H1 (cell line): ENCODE results near the gene USE1. TPM values are rescaled to one million over a fixed set of nuclear protein-coding genes. Genes with fewer than 3 reads are reported as not detected.

Source experiments
- CTCF ChIA-PET: fragments of 300-600 bp; sonication (Branson Sonifier 250); formaldehyde crosslinking; loops from one replicate; lab custom pipeline; 2021; ENCODE audit not compliant: partially characterized antibody; lab: Charles Lee
- POLR2A ChIA-PET: fragments of 300-600 bp; sonication (Branson Sonifier 250); formaldehyde crosslinking; loops from one replicate; lab custom pipeline; 2021; ENCODE audit warnings: inconsistent platforms; ENCODE audit not compliant: partially characterized antibody; lab: Charles Lee
- DNase-seq, 2 experiments: peaks; one replicate each; pipeline versions ENCODE4 v3.0.0 to v3.0.0-alpha.2; 2010 to 2022; ENCODE audit warnings: low spot score in 2 of 2, low read depth in 1 of 2, mixed read lengths in 1 of 2
- FAIRE-seq: peaks from 2 replicates; lab custom pipeline; 2011; peaks lifted over from hg19 to GRCh38; lab: Jason Lieb, UNC
- H2AFZ ChIP-seq: 2 replicates; pipeline ENCODE4 v1.8.1; 2012; ENCODE audit warnings: low read length, inconsistent platforms
- H2AK5ac ChIP-seq: 2 replicates; pipeline ENCODE4 v1.6.1; 2013; ENCODE audit warnings: low read depth, low read length
- H2BK120ac ChIP-seq: replicated peaks from 2 replicates; pipeline ENCODE3; 2013; ENCODE audit warnings: low read depth, low read length, inconsistent platforms
- H2BK12ac ChIP-seq: 2 replicates; pipeline ENCODE4 v1.6.1; 2013; ENCODE audit warnings: low read depth, low read length
- H2BK15ac ChIP-seq: 2 replicates; pipeline ENCODE4 v1.6.1; 2013; ENCODE audit warnings: low read length
- H2BK20ac ChIP-seq: 2 replicates; pipeline ENCODE4 v1.6.1; 2013; ENCODE audit warnings: low read length
- H2BK5ac ChIP-seq: 2 replicates; pipeline ENCODE4 v1.6.1; 2013; ENCODE audit warnings: low read depth, low read length
- H3K14ac ChIP-seq: 2 replicates; pipeline ENCODE4 v1.6.1; 2013; ENCODE audit warnings: inconsistent platforms; ENCODE audit not compliant: insufficient read length
- H3K18ac ChIP-seq: 2 replicates; pipeline ENCODE4 v1.6.1; 2013; ENCODE audit warnings: low read length; ENCODE audit errors: extremely low read depth
- H3K23ac ChIP-seq: 2 replicates; pipeline ENCODE4 v1.6.1; 2013; ENCODE audit warnings: inconsistent platforms; ENCODE audit not compliant: insufficient read length
- H3K23me2 ChIP-seq: 2 replicates; pipeline ENCODE4 v1.6.1; 2013; ENCODE audit warnings: low read depth, low read length
- H3K27ac ChIP-seq: 2 replicates; pipeline ENCODE4 v1.6.1; 2011; ENCODE audit warnings: low read depth, low read length, inconsistent platforms
- H3K27me3 ChIP-seq, 4 experiments: replicated peaks in 1 of 4; 1 replicate in 1 of 4; 2 replicates in 3 of 4; pipeline versions ENCODE4 v1.6.1 to v1.8.1; 2011 to 2013; ENCODE audit warnings: low read length in 3 of 4, mild to moderate bottlenecking in 3 of 4, inconsistent platforms in 2 of 4, mixed read lengths in 2 of 4, moderate library complexity in 1 of 4; ENCODE audit not compliant: control insufficient read depth in 3 of 4, insufficient read depth in 3 of 4; ENCODE audit errors: extremely low read depth in 1 of 4
- H3K36me3 ChIP-seq, 4 experiments: 2 replicates each; pipeline versions ENCODE4 v1.6.1 to v1.8.1; 2011 to 2013; ENCODE audit warnings: mild to moderate bottlenecking in 4 of 4, low read length in 3 of 4, moderate library complexity in 2 of 4, control low read depth in 1 of 4, inconsistent platforms in 1 of 4; ENCODE audit not compliant: insufficient read depth in 4 of 4, control insufficient read depth in 2 of 4
- H3K4ac ChIP-seq: replicated peaks from 2 replicates; pipeline ENCODE3; 2013; ENCODE audit warnings: low read length, low read depth, mixed read lengths, inconsistent platforms; ENCODE audit not compliant: insufficient read length
- H3K4me1 ChIP-seq, 4 experiments: replicated peaks in 1 of 4; 1 replicate in 1 of 4; 2 replicates in 3 of 4; pipeline versions ENCODE4 v1.6.1 to v1.8.1; 2011 to 2013; ENCODE audit warnings: low read length in 3 of 4, inconsistent platforms in 2 of 4, mixed read lengths in 1 of 4; ENCODE audit not compliant: insufficient read depth in 4 of 4, control insufficient read depth in 3 of 4
- H3K4me2 ChIP-seq, 2 experiments: 2 replicates each; pipeline versions ENCODE4 v1.6.1 to v1.8.1; 2011 to 2013; ENCODE audit warnings: low read depth in 2 of 2, low read length in 2 of 2, control low read depth in 1 of 2, inconsistent platforms in 1 of 2, mild to moderate bottlenecking in 1 of 2; ENCODE audit not compliant: insufficient read depth in 1 of 2
- H3K4me3 ChIP-seq, 4 experiments: fragments of 200-600, 300-600 bp in 1 of 4; sonication (generic), shearing (Covaris generic), sonication (Bioruptor Twin) in 1 of 4; 2 replicates each; pipeline versions ENCODE4 v1.5.1 to v1.8.1; 2011 to 2016; ENCODE audit warnings: low read length in 4 of 4, low read depth in 3 of 4, control low read depth in 2 of 4, inconsistent platforms in 2 of 4, mild to moderate bottlenecking in 2 of 4, mixed read lengths in 1 of 4, moderate library complexity in 1 of 4; ENCODE audit not compliant: insufficient read depth in 2 of 4; ENCODE audit errors: extremely low read depth in 1 of 4
- H3K56ac ChIP-seq: replicated peaks from 2 replicates; pipeline ENCODE3; 2013; ENCODE audit warnings: low read depth, mild to moderate bottlenecking, mixed read lengths, low read length, inconsistent platforms; ENCODE audit not compliant: insufficient read length
- H3K79me1 ChIP-seq: 2 replicates; pipeline ENCODE4 v1.6.1; 2013; ENCODE audit warnings: low read depth, low read length, control low read depth
- H3K79me2 ChIP-seq, 2 experiments: 2 replicates each; pipeline versions ENCODE4 v1.6.1 to v1.8.1; 2012 to 2013; ENCODE audit warnings: low read length in 2 of 2, mild to moderate bottlenecking in 2 of 2, inconsistent platforms in 1 of 2; ENCODE audit not compliant: insufficient read depth in 2 of 2, control insufficient read depth in 1 of 2
- H3K9ac ChIP-seq, 4 experiments: replicated peaks in 1 of 4; 1 replicate in 1 of 4; 2 replicates in 3 of 4; pipeline versions ENCODE4 v1.6.1 to v1.8.1; 2011 to 2013; ENCODE audit warnings: low read depth in 3 of 4, low read length in 3 of 4, control low read depth in 2 of 4, mild to moderate bottlenecking in 2 of 4, moderate library complexity in 2 of 4, inconsistent platforms in 1 of 4; ENCODE audit errors: extremely low read depth in 1 of 4
- H3K9me3 ChIP-seq, 2 experiments: 2 replicates each; pipeline versions ENCODE4 v1.6.1 to v1.8.1; 2012 to 2013; ENCODE audit warnings: mild to moderate bottlenecking in 2 of 2, moderate library complexity in 2 of 2, control low read depth in 1 of 2, inconsistent platforms in 1 of 2, low read depth in 1 of 2, low read length in 1 of 2, mixed read lengths in 1 of 2; ENCODE audit not compliant: insufficient read depth in 2 of 2
- H4K20me1 ChIP-seq, 2 experiments: replicated peaks in 1 of 2; 2 replicates each; pipeline versions ENCODE3 to v1.8.1; 2011 to 2013; ENCODE audit warnings: inconsistent platforms in 2 of 2, low read length in 2 of 2, mild to moderate bottlenecking in 1 of 2; ENCODE audit not compliant: insufficient read depth in 2 of 2, control insufficient read depth in 1 of 2
- H4K5ac ChIP-seq: 2 replicates; pipeline ENCODE4 v1.6.1; 2013; ENCODE audit warnings: low read length, low read depth, mixed read lengths, inconsistent platforms; ENCODE audit not compliant: insufficient read length
- H4K8ac ChIP-seq: 2 replicates; pipeline ENCODE4 v1.8.0; 2013; ENCODE audit warnings: mild to moderate bottlenecking, moderate library complexity, low read length, inconsistent platforms; ENCODE audit not compliant: insufficient read depth; ENCODE audit errors: extremely low read depth
- H4K91ac ChIP-seq: replicated peaks from 2 replicates; pipeline ENCODE3; 2013; ENCODE audit warnings: low read length, mixed read lengths, inconsistent platforms; ENCODE audit not compliant: insufficient read length
- KDM4A ChIP-seq: IDR thresholded peaks from one replicate; pipeline ENCODE4 v1.7.1; 2012; ENCODE audit warnings: low read depth, mild to moderate bottlenecking, moderate library complexity, low read length, inconsistent platforms; ENCODE audit not compliant: severe bottlenecking
- POU5F1 ChIP-seq: IDR thresholded peaks from 2 replicates; pipeline ENCODE4 v1.6.1; 2011; ENCODE audit warnings: low read depth, mild to moderate bottlenecking, low read length, moderate library complexity
- SUZ12 ChIP-seq: fragments of 200-600 bp; sonication (generic); IDR thresholded peaks from 2 replicates; pipeline ENCODE4 v1.6.1; 2012; ENCODE audit warnings: mild to moderate bottlenecking, inconsistent platforms, low read length, moderate library complexity, mixed read lengths
- WGBS, 2 experiments: shearing (Covaris generic) in 1 of 2; methylation state at CpG; one replicate each; pipeline versions ENCODE4 v1.1.6 to v1.1.7; 2013 to 2015; ENCODE audit warnings: low lambda C conversion rate in 2 of 2, mixed read lengths in 2 of 2, inconsistent platforms in 1 of 2, low coverage in 1 of 2, missing lambda C conversion rate in 1 of 2; ENCODE audit not compliant: insufficient replicate concordance in 2 of 2, insufficient coverage in 1 of 2, insufficient read length in 1 of 2; ENCODE audit errors: extremely low coverage in 1 of 2, missing lambda C conversion rate in 1 of 2; 5-methylcytosine and 5-hydroxymethylcytosine counted together
- polyA plus RNA-seq, 7 experiments: library from polyadenylated mRNA; depleted of rRNA in 3 of 7; stranded (reverse) in 5 of 7; unstranded in 2 of 7; fragments of >200 nt in 5 of 7; fragments of 200-250 nt in 2 of 7; gene quantifications; 1 replicate in 5 of 7; 2 replicates in 1 of 7; 4 replicates in 1 of 7; pipeline versions ENCODE4 v1.2.1 to v1.2.3, GENCODE V29; 2011 to 2013; ENCODE audit warnings: missing spikeins in 2 of 7, mixed read lengths in 2 of 7
- total RNA-seq: library from RNA; stranded (reverse); fragmentation: NEBNext Ultra II Directional; extraction: Animal tissue kit (Norgen Biotek cat#: 25700); gene quantifications from 2 replicates; pipeline ENCODE4 v1.2.1, GENCODE V29; 2021
- TF ChIP-seq, protein P1 (sequence below): IDR thresholded peaks from 2 replicates; pipeline ENCODE4 v1.6.1; 2012; ENCODE audit warnings: inconsistent platforms

Gene USE1
- total and polyA plus RNA-seq, 2 of the 8 experiments (the other 6 are each of a cell fraction or from before 2014, with no cell fraction given) = 8.7 to 13.9 TPM

DNA sequence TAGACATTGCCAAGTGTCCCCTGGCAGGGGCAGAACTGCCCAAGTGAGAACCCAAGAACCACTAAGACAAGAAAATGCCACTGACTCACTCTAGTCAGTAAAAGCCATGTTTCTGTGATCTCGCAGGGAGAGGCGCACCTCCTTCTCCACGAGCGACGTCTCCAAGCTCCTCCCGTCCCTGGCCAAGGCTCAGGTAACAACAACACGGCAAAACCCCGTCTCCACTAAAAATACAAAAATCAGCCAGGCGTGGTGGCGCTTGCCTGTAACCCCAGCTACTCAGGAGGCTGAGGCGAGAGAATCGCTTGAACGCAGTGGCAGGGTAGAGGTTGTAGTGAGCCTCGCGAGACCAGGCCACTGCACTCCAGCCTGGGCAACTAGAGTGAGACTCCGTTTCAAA is 17.5 kb upstream of the USE1 start:
- Histone ChIP-seq H4K5ac (no peak overlapping the region), H3K4ac (no peak overlapping the region), H3K9ac (no peak overlapping the region), H3K79me1 (no peaks in the 10 kb centered on the region), H2BK5ac (no peak overlapping the region), H3K56ac (no peak overlapping the region), H3K27ac (no peak overlapping the region), H3K36me3 (peaks cover 9 to 42% (median 28%) of the 10 kb centered on the region in 4 experiments), H3K14ac (no peak overlapping the region), H3K18ac (no peak overlapping the region), H3K23me2 (peaks cover 2% of the 10 kb centered on the region; the same call in 1 of the 2 replicates), H3K4me2 (no peak overlapping the region), H3K4me1 (no peaks in the 10 kb centered on the region), H3K4me3 (no peak overlapping the region), H3K27me3 (no peaks in the 10 kb centered on the region), H4K20me1 (peaks cover 4 to 5% of the 10 kb centered on the region in 2 experiments), H2BK12ac (no peak overlapping the region), H3K79me2 (no peaks in the 10 kb centered on the region), H2AFZ (no peak overlapping the region), H4K8ac (no peak overlapping the region), H2AK5ac (no peak overlapping the region), H2BK20ac (no peak overlapping the region), H3K23ac (no peak overlapping the region), H4K91ac (no peak overlapping the region), H2BK120ac (no peak overlapping the region), H2BK15ac (no peak overlapping the region), H3K9me3 (no peaks in the 10 kb centered on the region)
- TF ChIP-seq, protein P1, sequence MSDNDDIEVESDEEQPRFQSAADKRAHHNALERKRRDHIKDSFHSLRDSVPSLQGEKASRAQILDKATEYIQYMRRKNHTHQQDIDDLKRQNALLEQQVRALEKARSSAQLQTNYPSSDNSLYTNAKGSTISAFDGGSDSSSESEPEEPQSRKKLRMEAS = no peak
- TF ChIP-seq SUZ12 (no peak), POU5F1 (no peak), KDM4A (no peak)
- FAIRE-seq = no peak
- DNase-seq = no peak
- 93% methylated on average over 16 of the region's 16 CpGs; no CpG with 5 or more reads in 1 of the 2 experiments for WGBS, 2 experiments
- CTCF ChIA-PET = no interaction called here
- POLR2A ChIA-PET = no interaction called here
